IMR-90 (cell line): Measurements from ENCODE around the gene TRIM62. TPM values are rescaled to one million over a fixed set of nuclear protein-coding genes. Genes with fewer than 3 reads are reported as not detected.

Experiments used
- ATAC-seq: fragments of 200-7000 bp; cut with Tn5 transposase; 2 replicates; pipeline ENCODE4 v1.9.1; 2020; ENCODE audit warnings: low read depth, mild to moderate bottlenecking, moderate library complexity
- BruUV-seq: library from RNA; stranded (reverse); fragments of 400-500 nt; replicated peaks from 2 replicates; lab custom pipeline; 2021; lab: Mats Ljungman, UMichigan
- CTCF ChIA-PET: fragments of 300-600 bp; formaldehyde crosslinking; extraction: SDS; loops from one replicate; lab custom pipeline; 2021; ENCODE audit warnings: antibody characterized with exemption; lab: Yijun Ruan, JAX
- POLR2A ChIA-PET: fragments of 300-600 bp; sonication (Branson Sonifier 250); formaldehyde crosslinking; loops from one replicate; lab custom pipeline; 2022; ENCODE audit warnings: antibody characterized with exemption; ENCODE audit not compliant: unreplicated experiment; lab: Charles Lee
- DNase-seq: peaks from one replicate; pipeline ENCODE4 v3.0.0; 2013
- H2AFZ ChIP-seq: replicated peaks from 2 replicates; pipeline ENCODE3; 2013; ENCODE audit warnings: low read length, mild to moderate bottlenecking; ENCODE audit not compliant: poor library complexity
- H2AK5ac ChIP-seq: 2 replicates; pipeline ENCODE4 v1.6.1; 2013; ENCODE audit warnings: low read depth, low read length, inconsistent platforms
- H2AK9ac ChIP-seq: replicated peaks from 2 replicates; pipeline ENCODE3; 2013; ENCODE audit warnings: mild to moderate bottlenecking, low read depth, low read length, moderate library complexity; ENCODE audit not compliant: poor library complexity
- H2BK120ac ChIP-seq: 2 replicates; pipeline ENCODE4 v1.6.1; 2013; ENCODE audit warnings: low read depth, low read length, inconsistent platforms
- H2BK15ac ChIP-seq: 3 replicates; pipeline ENCODE4 v1.6.1; 2013; ENCODE audit warnings: low read depth, low read length, inconsistent platforms
- H2BK20ac ChIP-seq: 2 replicates; pipeline ENCODE4 v1.6.1; 2013; ENCODE audit warnings: low read depth, mild to moderate bottlenecking, inconsistent platforms, low read length, moderate library complexity
- H2BK5ac ChIP-seq: 2 replicates; pipeline ENCODE4 v1.6.1; 2013; ENCODE audit warnings: mild to moderate bottlenecking, low read depth, low read length, inconsistent platforms; ENCODE audit not compliant: poor library complexity, severe bottlenecking
- H3K14ac ChIP-seq: replicated peaks from 2 replicates; pipeline ENCODE4 v1.6.1; 2013; ENCODE audit warnings: low read depth, low read length, inconsistent platforms
- H3K18ac ChIP-seq: 2 replicates; pipeline ENCODE4 v1.6.1; 2013; ENCODE audit warnings: low read depth, low read length, control low read depth
- H3K23ac ChIP-seq: 2 replicates; pipeline ENCODE4 v1.6.1; 2013; ENCODE audit warnings: low read depth, low read length, inconsistent platforms
- H3K27ac ChIP-seq: 2 replicates; pipeline ENCODE4 v1.5.1; 2013; ENCODE audit warnings: mild to moderate bottlenecking, control low read depth, low read length; ENCODE audit not compliant: insufficient read depth
- H3K27me3 ChIP-seq: 2 replicates; pipeline ENCODE4 v1.6.1; 2013; ENCODE audit warnings: low read length; ENCODE audit not compliant: control insufficient read depth, insufficient read depth
- H3K36me3 ChIP-seq: 2 replicates; pipeline ENCODE4 v1.6.1; 2013; ENCODE audit warnings: low read length, mixed read lengths; ENCODE audit not compliant: control insufficient read depth, insufficient read depth
- H3K4ac ChIP-seq: 2 replicates; pipeline ENCODE4 v1.6.1; 2013; ENCODE audit warnings: low read depth, low read length, inconsistent platforms
- H3K4me1 ChIP-seq: 2 replicates; pipeline ENCODE4 v1.6.1; 2013; ENCODE audit warnings: low read length, mixed read lengths; ENCODE audit not compliant: control insufficient read depth, insufficient read depth
- H3K4me2 ChIP-seq: 2 replicates; pipeline ENCODE4 v1.6.1; 2013; ENCODE audit warnings: low read depth, mild to moderate bottlenecking, control low read depth, low read length, moderate library complexity
- H3K4me3 ChIP-seq: 2 replicates; pipeline ENCODE4 v1.5.1; 2013; ENCODE audit warnings: low read depth, mild to moderate bottlenecking, control low read depth, low read length, moderate library complexity; ENCODE audit not compliant: insufficient read depth
- H3K56ac ChIP-seq: 2 replicates; pipeline ENCODE4 v1.6.1; 2013; ENCODE audit warnings: low read length, inconsistent platforms; ENCODE audit not compliant: insufficient read depth; ENCODE audit errors: extremely low read depth
- H3K79me1 ChIP-seq, 2 experiments: 2 replicates each; pipeline ENCODE4 v1.6.1; 2013; ENCODE audit warnings: low read length in 2 of 2, inconsistent platforms in 1 of 2, low read depth in 1 of 2
- H3K9ac ChIP-seq: 2 replicates; pipeline ENCODE4 v1.6.1; 2013; ENCODE audit warnings: low read depth, low read length, control low read depth
- H3K9me1 ChIP-seq: 2 replicates; pipeline ENCODE4 v1.6.1; 2013; ENCODE audit warnings: low read length, inconsistent platforms; ENCODE audit not compliant: insufficient read depth
- H3K9me3 ChIP-seq: 2 replicates; pipeline ENCODE4 v1.6.1; 2013; ENCODE audit warnings: low read length; ENCODE audit not compliant: control insufficient read depth, insufficient read depth
- H4K20me1 ChIP-seq: 2 replicates; pipeline ENCODE4 v1.6.1; 2013; ENCODE audit warnings: low read length, inconsistent platforms; ENCODE audit not compliant: insufficient read depth
- H4K5ac ChIP-seq: 2 replicates; pipeline ENCODE4 v1.6.1; 2013; ENCODE audit warnings: mild to moderate bottlenecking, low read depth, low read length, control low read depth
- H4K8ac ChIP-seq, 2 experiments: 2 replicates each; pipeline ENCODE4 v1.6.1; 2013; ENCODE audit warnings: low read depth in 2 of 2, low read length in 2 of 2, control low read depth in 1 of 2, inconsistent platforms in 1 of 2
- H4K91ac ChIP-seq: 2 replicates; pipeline ENCODE4 v1.6.1; 2013; ENCODE audit warnings: low read depth, low read length, inconsistent platforms; ENCODE audit not compliant: insufficient read depth
- BHLHE40 ChIP-seq: fragments of 150-350 bp; IDR thresholded peaks from 2 replicates; pipeline ENCODE4 v1.6.1; 2016; ENCODE audit warnings: mild to moderate bottlenecking, low read depth, low read length
- CEBPB ChIP-seq: IDR thresholded peaks from 2 replicates; pipeline ENCODE4 v1.6.1; 2012; ENCODE audit warnings: low read depth, low read length, improper control_type of control experiment
- CHD1 ChIP-seq: IDR thresholded peaks from 2 replicates; pipeline ENCODE4 v1.6.1; 2012; ENCODE audit warnings: low read depth, low read length, improper control_type of control experiment
- FOS ChIP-seq: fragments of 150-350 bp; IDR thresholded peaks from 2 replicates; pipeline ENCODE4 v1.6.1; 2016; ENCODE audit warnings: low read depth, low read length
- MAFK ChIP-seq: IDR thresholded peaks from 2 replicates; pipeline ENCODE4 v1.6.1; 2012; ENCODE audit warnings: low read depth, low read length, improper control_type of control experiment
- MAZ ChIP-seq: IDR thresholded peaks from 2 replicates; pipeline ENCODE4 v1.6.1; 2012; ENCODE audit warnings: low read depth, mild to moderate bottlenecking, low read length, improper control_type of control experiment, moderate library complexity, borderline replicate concordance
- MXI1 ChIP-seq: IDR thresholded peaks from 2 replicates; pipeline ENCODE4 v1.6.1; 2012; ENCODE audit warnings: low read depth, mild to moderate bottlenecking, low read length, moderate library complexity, borderline replicate concordance
- NFE2L2 ChIP-seq: fragments of 150-350 bp; IDR thresholded peaks from 2 replicates; pipeline ENCODE4 v1.6.1; 2016; ENCODE audit warnings: low read depth, mild to moderate bottlenecking, low read length
- POLR2A ChIP-seq: IDR thresholded peaks from 2 replicates; pipeline ENCODE4 v1.6.1; 2012; ENCODE audit warnings: mild to moderate bottlenecking, low read depth, low read length
- RAD21 ChIP-seq: IDR thresholded peaks from 2 replicates; pipeline ENCODE4 v1.6.1; 2012; ENCODE audit warnings: low read length, improper control_type of control experiment
- RCOR1 ChIP-seq: IDR thresholded peaks from 2 replicates; pipeline ENCODE4 v1.6.1; 2012; ENCODE audit warnings: mild to moderate bottlenecking, low read length, improper control_type of control experiment; ENCODE audit not compliant: insufficient replicate concordance
- RFX5 ChIP-seq: IDR thresholded peaks from 2 replicates; pipeline ENCODE4 v1.8.0; 2012; ENCODE audit warnings: low read depth, mild to moderate bottlenecking, low read length, moderate library complexity
- SMC3 ChIP-seq: fragments of 150-350 bp; IDR thresholded peaks from 2 replicates; pipeline ENCODE4 v1.6.1; 2016; ENCODE audit warnings: low read depth, mild to moderate bottlenecking, antibody characterized with exemption, low read length, moderate library complexity
- WGBS, 2 experiments: methylation state at CpG; one replicate each; pipeline versions ENCODE4 v1.1.5 to v1.1.7; 2013; ENCODE audit warnings: missing lambda C conversion rate in 2 of 2; ENCODE audit not compliant: insufficient read length in 1 of 2; ENCODE audit errors: extremely low coverage in 2 of 2; 5-methylcytosine and 5-hydroxymethylcytosine counted together
- dilution Hi-C: fragments of 300-500 bp; cut with HindIII; formaldehyde crosslinking; loops from one replicate; pipeline ENCODE4 v1.14.3; 2018; ENCODE audit warnings: low sequenced_read_pairs; ENCODE audit not compliant: unreplicated experiment
- in situ Hi-C: fragments of 300-500 bp; cut with MboI; formaldehyde crosslinking; loops from 3 replicates; pipeline ENCODE4 v1.14.3; 2019; ENCODE audit warnings: low sequenced_read_pairs, inconsistent platforms, mixed read lengths
- intact Hi-C: fragments of 100-400 bp; cut with micrococcal nuclease; formaldehyde crosslinking; loops from 2 replicates; pipeline ENCODE4 v1.10.0; 2022
- polyA plus RNA-seq, 3 experiments: library from polyadenylated mRNA; depleted of rRNA; stranded (reverse); fragments of >200 nt; gene quantifications; 2 replicates each; pipeline ENCODE4 v1.2.3, GENCODE V29; 2012; ENCODE audit warnings: low replicate concordance in 1 of 3
- total RNA-seq: library from RNA; depleted of rRNA; stranded (reverse); fragments of >200 nt; gene quantifications from 2 replicates; pipeline ENCODE4 v1.2.3, GENCODE V29; 2012
- TF ChIP-seq, protein P1 (sequence below): fragments of 150-350 bp; IDR thresholded peaks from 2 replicates; pipeline ENCODE4 v1.6.1; 2016; ENCODE audit warnings: low read depth, mild to moderate bottlenecking, low read length, moderate library complexity, borderline replicate concordance
- TF ChIP-seq, protein P2 (sequence below): conservative IDR thresholded peaks from 2 replicates; pipeline ENCODE4 v1.5.1; 2012; ENCODE audit warnings: mild to moderate bottlenecking, low read depth, low read length, improper control_type of control experiment
- TF ChIP-seq, protein P3 (sequence below): fragments of 150-350 bp; IDR thresholded peaks from 2 replicates; pipeline ENCODE4 v1.6.1; 2017; ENCODE audit warnings: mild to moderate bottlenecking, antibody characterized with exemption, low read length, low read depth

Gene TRIM62
- total and polyA plus RNA-seq, 2 of the 4 experiments (the other 2 are of a cell fraction), result 3.0 to 11.1 TPM

DNA sequence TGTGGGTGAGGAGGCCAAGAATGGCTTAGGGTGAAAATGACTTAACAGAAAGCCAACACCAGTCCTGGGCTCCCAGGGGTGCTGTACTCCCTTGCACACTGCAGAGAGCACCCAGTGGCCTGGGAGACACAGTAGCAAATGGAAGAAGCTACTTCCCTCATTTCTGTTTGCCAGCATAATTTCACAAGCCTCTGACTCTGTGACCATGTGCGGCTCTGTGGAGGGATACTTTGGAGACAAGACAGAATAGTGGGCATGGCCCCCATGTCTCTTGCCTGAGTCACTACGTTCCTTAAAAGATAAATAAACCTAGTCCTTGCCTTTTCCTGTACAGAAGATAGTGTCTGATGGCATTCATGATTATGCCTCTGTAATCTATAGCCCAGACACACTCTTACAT lies 38.1 kb downstream of the TRIM62 start:
- Histone ChIP-seq H2BK120ac (peak overlapping the region; percentile 97), H2AK5ac (peak overlapping the region; percentile 87), H3K9me1 (peaks cover 37% of the 10 kb centered on the region), H3K4me2 (peak overlapping the region; percentile 44), H4K91ac (peak overlapping the region; percentile 95), H3K4me3 (no peak overlapping the region), H3K23ac (peak overlapping the region; percentile 92), H2BK20ac (peak overlapping the region; percentile 93), H3K56ac (peak overlapping the region; percentile 82), H3K18ac (peak overlapping the region; percentile 40), H3K4ac (peak overlapping the region; percentile 96), H2AK9ac (peak overlapping the region; percentile 88), H4K8ac (peak overlapping the region; percentile 73 to 79), H2AFZ (peak overlapping the region; percentile 64), H3K14ac (peak overlapping the region; percentile 92), H4K20me1 (no peaks in the 10 kb centered on the region), H3K27me3 (no peaks in the 10 kb centered on the region), H2BK5ac (peak overlapping the region; percentile 93), H3K9ac (peak overlapping the region; percentile 9; the same call in 1 of the 2 replicates), H4K5ac (peak overlapping the region; percentile 38), H3K4me1 (peaks cover 22% of the 10 kb centered on the region), H3K27ac (peak overlapping the region; percentile 88), H3K9me3 (no peaks in the 10 kb centered on the region), H2BK15ac (peak overlapping the region; percentile 79; the same call in 2 of the 3 replicates), H3K36me3 (peaks cover 21% of the 10 kb centered on the region), H3K79me1 (peaks cover 3 to 28% of the 10 kb centered on the region in 2 experiments; a peak in 3 of 4 replicates)
- no CpG with 5 or more reads among the region's 2 CpGs for WGBS, 2 experiments
- intact Hi-C loops (no loop called here), dilution Hi-C loops (no loop called here), in situ Hi-C loops (no loop called here)
- ChIA-PET CTCF (interaction anchor here (0.6 kb wide), 1 partner anchor 11 kb away, joined by 3 read pairs; no protein-coding TSS in a partner anchor), POLR2A (interaction anchor here (0.6 to 1.1 kb wide), 2 partner anchors 16 to 101 kb away, joined by 3 read pairs; no protein-coding TSS in a partner anchor)
- TF ChIP-seq RCOR1, result no peak
- no peak for TF ChIP-seq RAD21
- TF ChIP-seq MXI1, result peak; percentile 95
- peak; percentile 87 for TF ChIP-seq CEBPB
- TF ChIP-seq, protein P1, sequence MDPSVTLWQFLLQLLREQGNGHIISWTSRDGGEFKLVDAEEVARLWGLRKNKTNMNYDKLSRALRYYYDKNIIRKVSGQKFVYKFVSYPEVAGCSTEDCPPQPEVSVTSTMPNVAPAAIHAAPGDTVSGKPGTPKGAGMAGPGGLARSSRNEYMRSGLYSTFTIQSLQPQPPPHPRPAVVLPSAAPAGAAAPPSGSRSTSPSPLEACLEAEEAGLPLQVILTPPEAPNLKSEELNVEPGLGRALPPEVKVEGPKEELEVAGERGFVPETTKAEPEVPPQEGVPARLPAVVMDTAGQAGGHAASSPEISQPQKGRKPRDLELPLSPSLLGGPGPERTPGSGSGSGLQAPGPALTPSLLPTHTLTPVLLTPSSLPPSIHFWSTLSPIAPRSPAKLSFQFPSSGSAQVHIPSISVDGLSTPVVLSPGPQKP, result no peak
- TF ChIP-seq POLR2A, result 0 out of 2 replicates have a peak, but pooled peaks have one; percentile 6
- no peak for TF ChIP-seq RFX5
- peak; percentile 29; the same call in 1 of the 2 replicates for TF ChIP-seq BHLHE40
- TF ChIP-seq, protein P2, sequence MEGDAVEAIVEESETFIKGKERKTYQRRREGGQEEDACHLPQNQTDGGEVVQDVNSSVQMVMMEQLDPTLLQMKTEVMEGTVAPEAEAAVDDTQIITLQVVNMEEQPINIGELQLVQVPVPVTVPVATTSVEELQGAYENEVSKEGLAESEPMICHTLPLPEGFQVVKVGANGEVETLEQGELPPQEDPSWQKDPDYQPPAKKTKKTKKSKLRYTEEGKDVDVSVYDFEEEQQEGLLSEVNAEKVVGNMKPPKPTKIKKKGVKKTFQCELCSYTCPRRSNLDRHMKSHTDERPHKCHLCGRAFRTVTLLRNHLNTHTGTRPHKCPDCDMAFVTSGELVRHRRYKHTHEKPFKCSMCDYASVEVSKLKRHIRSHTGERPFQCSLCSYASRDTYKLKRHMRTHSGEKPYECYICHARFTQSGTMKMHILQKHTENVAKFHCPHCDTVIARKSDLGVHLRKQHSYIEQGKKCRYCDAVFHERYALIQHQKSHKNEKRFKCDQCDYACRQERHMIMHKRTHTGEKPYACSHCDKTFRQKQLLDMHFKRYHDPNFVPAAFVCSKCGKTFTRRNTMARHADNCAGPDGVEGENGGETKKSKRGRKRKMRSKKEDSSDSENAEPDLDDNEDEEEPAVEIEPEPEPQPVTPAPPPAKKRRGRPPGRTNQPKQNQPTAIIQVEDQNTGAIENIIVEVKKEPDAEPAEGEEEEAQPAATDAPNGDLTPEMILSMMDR, result no peak
- no peak for TF ChIP-seq CHD1
- no peak for TF ChIP-seq SMC3
- TF ChIP-seq MAFK, result no peak
- no peak for TF ChIP-seq NFE2L2
- TF ChIP-seq, protein P3, sequence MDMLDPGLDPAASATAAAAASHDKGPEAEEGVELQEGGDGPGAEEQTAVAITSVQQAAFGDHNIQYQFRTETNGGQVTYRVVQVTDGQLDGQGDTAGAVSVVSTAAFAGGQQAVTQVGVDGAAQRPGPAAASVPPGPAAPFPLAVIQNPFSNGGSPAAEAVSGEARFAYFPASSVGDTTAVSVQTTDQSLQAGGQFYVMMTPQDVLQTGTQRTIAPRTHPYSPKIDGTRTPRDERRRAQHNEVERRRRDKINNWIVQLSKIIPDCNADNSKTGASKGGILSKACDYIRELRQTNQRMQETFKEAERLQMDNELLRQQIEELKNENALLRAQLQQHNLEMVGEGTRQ, result peak; percentile 48; the same call in 1 of the 2 replicates
- TF ChIP-seq MAZ, result peak; percentile 67
- peak; percentile 76 for TF ChIP-seq FOS
- no TSS peak for BruUV-seq
- ATAC-seq, result peak; percentile 86
- peak; percentile 95 for DNase-seq
